HG03460 (cell line): Measurements from ENCODE around the gene CNTN4.

Experiments used
- ATAC-seq: cut with Tn5 transposase; IDR thresholded peaks from one replicate; pipeline ENCODE4 v1.9.1; 2021; ENCODE audit not compliant: unreplicated experiment

CNTN4 gene

GRCh38 chr3:2261747-2262146 is 163.1 kb downstream of the CNTN4 start:
- ATAC-seq: no peak

DNA sequence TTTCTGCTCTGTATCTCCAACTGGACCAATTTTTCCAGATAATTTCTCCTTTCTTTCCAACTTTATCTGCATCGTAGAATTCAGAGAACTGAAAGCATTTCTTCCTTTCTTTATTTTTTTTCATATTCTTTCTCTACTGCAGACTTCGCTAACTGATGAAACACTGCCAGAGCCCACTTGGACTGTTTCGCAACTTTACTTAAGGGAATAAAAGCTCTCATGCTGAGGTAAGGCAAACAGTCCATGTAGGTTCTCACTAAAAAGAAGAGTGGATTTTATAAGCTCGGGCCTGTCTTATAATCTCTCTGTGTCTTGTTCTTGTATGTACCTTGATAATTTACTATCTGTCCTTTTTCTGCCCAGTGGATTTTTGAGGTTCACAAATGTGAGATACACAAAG is 163.5 kb downstream of the CNTN4 start:
- no peak for ATAC-seq

- ATAC-seq: no peak
Measured at GRCh38 chr3:2266606-2267005, 167.9 kb downstream of the CNTN4 start.

- ATAC-seq: no peak
Measured at GRCh38 chr3:2268779-2269178, 170.1 kb downstream of the CNTN4 start.

GRCh38 chr3:2274526-2274925 is 175.9 kb downstream of the CNTN4 start:
- ATAC-seq: no peak

GRCh38 chr3:2283818-2284217 is 185.2 kb downstream of the CNTN4 start:
- no peak for ATAC-seq

DNA sequence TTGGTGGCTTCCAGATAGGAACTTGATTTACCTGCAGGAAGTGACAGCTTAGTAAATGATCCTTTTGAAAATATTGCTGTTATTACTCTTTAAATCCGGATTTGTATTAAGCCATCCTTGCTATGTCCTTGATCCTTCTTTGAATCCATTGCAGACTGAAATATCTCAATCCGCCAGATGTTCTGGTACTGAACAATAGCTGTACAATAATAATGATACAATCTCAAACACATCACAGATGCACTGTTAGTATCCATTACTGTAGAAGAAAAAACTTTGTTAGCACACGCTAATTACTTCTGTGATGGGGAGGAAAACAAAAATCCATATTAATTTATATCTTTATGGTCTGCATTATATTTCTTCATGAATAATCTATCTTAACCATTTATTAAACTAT is 202.3 kb downstream of the CNTN4 start:
- ATAC-seq: no peak

DNA sequence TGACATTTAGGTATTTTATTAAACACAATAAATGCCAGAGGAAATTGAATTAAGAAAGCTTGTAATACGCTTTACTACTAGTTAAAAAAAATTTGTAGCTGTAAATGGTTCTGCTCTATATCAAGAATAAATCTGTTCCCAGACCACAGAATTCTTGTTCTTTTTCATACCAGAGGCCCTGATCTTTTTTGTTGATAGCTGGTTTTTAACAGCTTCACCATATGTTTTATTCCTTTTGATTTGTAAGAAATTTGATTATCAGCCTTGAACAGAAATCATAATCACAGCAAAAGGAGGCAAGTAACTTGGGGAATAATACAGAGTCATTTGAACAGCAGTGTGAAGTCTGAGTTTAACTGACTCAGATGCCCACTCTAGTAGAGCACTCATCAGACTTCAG is 202.7 kb downstream of the CNTN4 start:
- ATAC-seq: no peak

- no peak for ATAC-seq
Measured at GRCh38 chr3:2303566-2303965, 204.9 kb downstream of the CNTN4 start.

GRCh38 chr3:2311022-2311421 is 212.4 kb downstream of the CNTN4 start:
- ATAC-seq: no peak

- no peak for ATAC-seq
Measured at GRCh38 chr3:2317521-2317920, 218.9 kb downstream of the CNTN4 start.

- no peak for ATAC-seq
Measured at GRCh38 chr3:2334921-2335320, 236.3 kb downstream of the CNTN4 start.

DNA sequence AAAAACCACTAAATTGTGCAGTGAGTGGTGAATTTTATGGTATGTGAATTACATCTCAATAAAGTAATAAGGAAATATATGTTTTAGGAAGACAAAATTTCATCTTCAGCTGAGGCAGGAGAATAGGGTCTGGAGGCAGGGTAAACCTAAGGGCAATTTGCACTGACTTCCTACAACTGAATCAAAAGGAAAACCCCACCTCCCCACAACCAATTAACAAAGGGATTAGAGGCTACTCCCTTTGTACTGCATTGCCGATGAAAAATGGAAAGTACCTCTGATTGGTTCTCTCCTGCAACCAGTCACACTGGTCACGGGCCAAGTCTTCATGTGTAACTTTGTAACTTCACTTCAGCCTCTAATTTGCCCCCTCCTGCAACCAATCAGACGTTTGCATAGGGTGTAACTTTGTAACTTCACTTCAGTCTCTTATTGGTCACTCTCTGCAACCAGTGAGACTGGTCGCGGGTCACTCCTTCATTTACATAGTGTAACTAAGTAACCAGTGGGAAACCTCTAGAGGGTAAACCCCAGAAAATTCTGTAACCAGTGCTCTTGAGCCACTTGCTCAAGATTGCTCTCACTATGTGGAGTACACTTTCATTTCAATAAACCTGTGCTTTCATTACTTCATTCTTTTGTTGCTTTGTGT is 244.5 kb downstream of the CNTN4 start:
- no peak for ATAC-seq

GRCh38 chr3:2352134-2352762 is 253.6 kb downstream of the CNTN4 start:
- no peak for ATAC-seq

DNA sequence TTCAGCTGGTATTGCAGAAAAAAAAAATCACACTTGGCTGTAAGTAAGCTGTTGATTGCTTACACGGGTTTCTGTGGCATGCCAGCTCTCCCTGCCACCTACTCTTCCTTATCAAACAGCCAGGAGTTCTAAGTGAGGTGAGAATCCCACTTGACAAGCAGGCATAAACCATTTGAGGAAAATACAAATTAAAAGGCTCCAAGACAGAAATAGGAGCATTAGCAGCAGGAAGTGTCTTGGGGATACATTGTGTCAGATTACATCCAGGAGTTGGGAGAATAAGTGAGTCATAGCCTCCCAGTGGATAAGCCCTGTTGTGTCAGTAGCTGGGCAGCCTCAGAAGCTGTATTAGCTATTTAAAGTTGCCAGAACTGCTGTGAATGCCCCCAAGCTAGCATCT is 256.0 kb downstream of the CNTN4 start:
- no peak for ATAC-seq

- no peak for ATAC-seq
Measured at GRCh38 chr3:2356298-2356950, 257.8 kb downstream of the CNTN4 start.

DNA sequence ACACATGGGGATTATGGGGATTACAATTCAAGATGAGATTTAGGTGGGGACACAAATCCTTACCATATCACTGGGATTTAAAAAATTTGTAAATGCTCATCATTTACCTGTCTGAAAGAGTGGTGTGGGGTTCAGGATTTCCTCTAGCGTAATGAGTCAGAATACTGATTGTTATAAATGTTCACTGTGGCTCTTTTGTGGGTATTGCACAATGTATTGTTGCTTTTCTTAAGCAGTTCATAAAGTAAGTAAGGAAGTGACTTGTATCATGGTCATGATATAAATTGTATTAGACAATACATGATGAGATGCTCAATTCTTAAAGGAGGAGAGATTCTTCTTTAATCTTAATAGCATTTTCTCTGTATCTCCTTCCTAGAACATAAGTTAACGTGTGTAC is 262.1 kb downstream of the CNTN4 start:
- ATAC-seq: no peak

GRCh38 chr3:2362122-2362521 is 263.5 kb downstream of the CNTN4 start:
- no peak for ATAC-seq

DNA sequence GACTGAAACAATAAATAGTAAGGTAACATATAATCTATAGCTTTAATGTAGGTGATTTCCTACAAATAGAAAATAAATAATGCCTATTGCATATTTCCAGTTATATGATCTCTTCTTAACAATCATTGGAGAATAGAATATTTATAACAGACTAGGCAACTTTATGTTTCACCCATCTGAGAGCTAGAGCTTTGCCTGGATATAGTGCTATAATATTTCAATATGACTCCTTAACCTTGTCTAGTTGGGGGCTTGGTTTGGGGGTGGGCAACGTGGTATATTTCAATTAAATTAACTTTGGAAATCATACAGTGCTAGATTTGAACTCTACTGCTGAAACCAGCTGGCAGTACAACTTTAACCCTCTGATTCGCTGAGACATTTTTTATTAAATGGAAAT is 265.2 kb downstream of the CNTN4 start:
- no peak for ATAC-seq

DNA sequence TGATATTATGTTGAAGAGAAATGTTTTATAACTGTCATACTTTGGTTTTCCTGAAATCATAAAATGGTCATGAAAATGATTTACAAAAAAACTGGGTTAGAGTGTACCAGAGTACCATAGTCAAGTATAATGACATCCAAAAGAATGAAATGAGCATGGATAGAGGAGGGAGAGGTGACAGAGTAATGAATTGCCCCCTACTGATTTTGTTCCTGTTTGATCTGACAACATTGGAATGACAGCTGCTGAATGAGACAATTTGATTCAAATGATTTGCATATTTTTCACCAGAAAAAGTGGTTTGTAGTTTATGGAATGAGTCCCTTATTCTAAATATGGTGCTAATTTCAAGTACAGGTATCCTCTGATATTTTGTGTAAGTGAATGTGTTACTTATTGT is 271.7 kb downstream of the CNTN4 start:
- ATAC-seq: no peak

DNA sequence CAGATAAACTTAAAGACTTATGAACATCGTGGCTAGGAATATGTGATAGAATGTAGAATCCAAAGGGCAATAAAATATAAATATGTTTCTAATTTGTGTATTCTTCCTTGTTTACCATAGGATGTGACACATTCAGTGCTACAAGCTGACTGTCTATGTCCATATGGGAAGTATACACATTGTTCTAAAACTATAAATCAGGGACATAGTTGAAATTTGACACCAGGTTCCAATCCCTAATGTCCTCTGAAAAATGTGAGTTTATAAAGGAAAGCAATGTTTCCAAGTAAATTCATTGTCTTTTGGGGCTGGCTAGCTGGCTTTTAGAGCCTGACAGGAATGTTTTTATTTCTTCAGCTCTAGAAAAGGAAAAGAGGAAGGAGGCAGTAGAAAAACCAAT is 273.6 kb downstream of the CNTN4 start:
- no peak for ATAC-seq

DNA sequence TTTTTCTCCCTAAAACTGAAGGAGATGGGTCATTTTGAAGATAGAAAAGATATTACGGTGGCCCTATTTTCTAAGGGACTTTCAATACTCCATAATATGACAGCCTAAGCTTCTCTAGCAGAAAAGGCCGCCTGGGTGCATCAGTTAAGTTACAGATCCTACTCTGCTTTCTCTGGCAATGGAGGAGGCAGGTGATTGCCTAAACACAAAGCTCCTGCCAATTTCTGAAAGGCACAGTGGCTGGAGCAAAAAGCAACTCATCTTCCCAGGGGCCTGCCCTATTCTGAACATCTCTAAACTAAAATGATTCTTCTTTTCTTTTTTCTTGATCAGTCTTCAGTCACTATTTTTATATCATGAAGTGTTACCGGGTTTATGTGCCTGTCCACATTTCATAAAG is 276.7 kb downstream of the CNTN4 start:
- no peak for ATAC-seq

DNA sequence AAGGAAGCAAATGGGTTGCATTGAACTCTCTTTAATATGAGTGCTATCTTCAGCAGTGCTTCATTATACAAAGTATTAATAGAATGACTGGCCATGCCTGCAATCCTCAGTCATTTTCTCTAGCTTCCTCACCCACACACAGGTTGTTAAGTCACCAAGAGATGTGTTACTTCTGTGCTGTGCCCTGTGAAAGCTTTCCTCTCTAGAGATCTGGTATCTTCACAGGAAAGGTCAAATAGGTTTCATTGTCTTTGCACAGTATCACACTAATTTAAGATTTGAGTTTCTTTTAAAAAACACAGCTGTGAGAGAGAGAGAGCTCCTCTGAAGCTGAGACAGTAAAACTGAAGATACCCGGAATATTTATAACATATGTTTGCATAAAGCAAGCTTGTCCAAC is 278.6 kb downstream of the CNTN4 start:
- no peak for ATAC-seq
